Activated T-cell treated with anti-CD3 and anti-CD28 coated beads, Interleukin-2, amount 50 U/mL, for 4 hours (primary cell): ENCODE results near the gene MIP. TPM values are rescaled to one million over a fixed set of nuclear protein-coding genes. Genes with fewer than 3 reads are reported as not detected.
"Not testable (repeated sequence)": the region's sequence is repeated elsewhere in the genome, so short reads cannot be mapped to it uniquely, and the experiment has no call there.

Source experiments
- ATAC-seq, 2 donors: fragments of 200-7000 bp; cut with Tn5 transposase; one replicate each; pipeline ENCODE4 v1.10.0; 2021
- DNase-seq: peaks from one replicate; pipeline ENCODE4 v3.0.0-alpha.2; 2020
- H3K27me3 Mint-ChIP-seq: one replicate; pipeline ENCODE4 v1.8.0; 2021; ENCODE audit warnings: low read depth, mixed read lengths
- H3K36me3 Mint-ChIP-seq: one replicate; pipeline ENCODE4 v1.8.0; 2022; ENCODE audit warnings: mixed read lengths; ENCODE audit not compliant: insufficient read depth
- H3K4me1 Mint-ChIP-seq: one replicate; pipeline ENCODE4 v1.8.0; 2021; ENCODE audit warnings: low read depth, mixed read lengths
- H3K4me3 Mint-ChIP-seq: one replicate; pipeline ENCODE4 v1.8.0; 2021; ENCODE audit warnings: mild to moderate bottlenecking, moderate library complexity, mixed read lengths
- H3K9me3 Mint-ChIP-seq: one replicate; pipeline ENCODE4 v1.8.0; 2021; ENCODE audit warnings: mixed read lengths
- total RNA-seq, 3 donors: library from RNA; stranded (reverse); gene quantifications; one replicate each; pipeline ENCODE4 v1.2.1, GENCODE V29; 2021

Gene MIP
- total RNA-seq: under 1 TPM in 1 of 3 donors, not detected in 2; 0.08 TPM

- H3K36me3 Mint-ChIP-seq: no peaks in the 10 kb centered on the region
- no peaks in the 10 kb centered on the region for H3K27me3 Mint-ChIP-seq
- peaks cover 4% of the 10 kb centered on the region for H3K4me1 Mint-ChIP-seq
- no peaks in the 10 kb centered on the region for H3K9me3 Mint-ChIP-seq
- ATAC-seq (no peak), DNase-seq (no peak)
- H3K4me3 Mint-ChIP-seq: no peak within 1 kb of the TSS
These were observed at the start of gene MIP for GRCh38 chr12:56454557-56454956. MIP (minus strand) TSS chr12:56454657; CDS start chr12:56454613, 44 bp downstream.

- not testable (repeated sequence) for H3K4me3 Mint-ChIP-seq, H3K4me1 Mint-ChIP-seq, H3K27me3 Mint-ChIP-seq, ATAC-seq, DNase-seq, H3K36me3 Mint-ChIP-seq, H3K9me3 Mint-ChIP-seq
These were observed 45.4 kb upstream of the MIP start for GRCh38 chr12:56499879-56500278.

- not testable (repeated sequence) for H3K4me1 Mint-ChIP-seq, H3K36me3 Mint-ChIP-seq, H3K9me3 Mint-ChIP-seq, H3K4me3 Mint-ChIP-seq, H3K27me3 Mint-ChIP-seq, DNase-seq, ATAC-seq
These were observed 45.0 kb upstream of the MIP start for GRCh38 chr12:56499452-56499851.

DNA sequence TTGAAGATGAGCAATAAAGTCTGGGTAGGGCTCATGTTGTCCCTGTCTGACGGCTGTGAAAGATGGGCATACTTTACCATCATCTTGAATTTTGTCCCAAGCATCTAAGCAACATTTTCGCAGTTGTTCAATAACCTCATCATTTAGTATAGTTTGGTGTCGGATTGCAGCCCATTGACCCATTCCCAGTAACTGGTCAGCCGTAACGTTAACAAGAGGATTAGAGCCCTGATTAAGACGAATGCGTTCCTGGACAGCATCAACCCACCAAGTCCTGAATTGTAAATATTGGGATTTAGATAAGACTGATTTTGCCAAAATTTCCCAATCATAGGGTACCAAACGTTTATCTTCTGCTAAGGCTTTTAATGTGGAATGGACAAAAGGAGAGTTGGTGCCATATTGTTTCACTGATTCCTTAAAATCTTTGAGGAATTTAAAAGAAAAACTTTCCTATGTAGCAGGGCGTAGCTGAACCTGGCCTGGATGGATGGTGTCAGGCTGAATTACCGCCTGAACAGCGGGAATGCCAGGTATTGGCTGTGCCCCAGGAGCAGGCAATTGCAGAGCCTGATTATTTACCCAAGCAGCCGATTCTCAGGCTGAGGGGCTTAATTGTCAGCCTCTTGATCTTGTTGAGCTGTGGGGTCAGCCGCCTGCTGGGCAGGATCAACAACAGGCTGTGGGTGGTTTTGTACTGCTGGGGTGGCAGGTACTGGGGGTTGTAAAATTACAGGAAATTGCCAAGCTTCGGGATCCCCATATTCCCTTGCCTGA, 43.9 kb upstream of the MIP start:
- H3K9me3 Mint-ChIP-seq, H3K36me3 Mint-ChIP-seq, DNase-seq, H3K27me3 Mint-ChIP-seq, H3K4me1 Mint-ChIP-seq, ATAC-seq, H3K4me3 Mint-ChIP-seq: not testable (repeated sequence)

DNA sequence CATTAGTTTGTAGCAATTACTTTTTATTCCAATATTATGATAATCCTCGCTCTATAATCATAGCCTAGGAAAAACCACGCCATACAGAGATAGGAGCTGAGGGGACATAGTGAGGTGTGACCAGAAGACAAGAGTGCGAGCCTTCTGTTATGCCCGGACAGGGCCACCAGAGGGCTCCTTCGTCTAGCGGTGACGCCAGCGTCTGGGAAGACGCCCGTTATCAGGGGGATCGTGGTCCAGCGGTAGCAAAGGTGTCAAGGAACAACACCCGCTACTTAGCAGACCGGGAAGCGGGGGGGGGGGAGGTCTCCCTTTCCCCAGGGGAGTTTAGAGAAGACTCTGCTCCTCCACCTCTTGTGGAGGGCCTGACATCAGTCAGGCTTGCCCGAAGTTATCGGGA, 42.2 kb upstream of the MIP start:
- H3K4me3 Mint-ChIP-seq: peak overlapping the region; percentile 24
- H3K27me3 Mint-ChIP-seq, H3K36me3 Mint-ChIP-seq, ATAC-seq, H3K9me3 Mint-ChIP-seq, H3K4me1 Mint-ChIP-seq: not testable (repeated sequence)
- DNase-seq: peak; percentile 60

DNA sequence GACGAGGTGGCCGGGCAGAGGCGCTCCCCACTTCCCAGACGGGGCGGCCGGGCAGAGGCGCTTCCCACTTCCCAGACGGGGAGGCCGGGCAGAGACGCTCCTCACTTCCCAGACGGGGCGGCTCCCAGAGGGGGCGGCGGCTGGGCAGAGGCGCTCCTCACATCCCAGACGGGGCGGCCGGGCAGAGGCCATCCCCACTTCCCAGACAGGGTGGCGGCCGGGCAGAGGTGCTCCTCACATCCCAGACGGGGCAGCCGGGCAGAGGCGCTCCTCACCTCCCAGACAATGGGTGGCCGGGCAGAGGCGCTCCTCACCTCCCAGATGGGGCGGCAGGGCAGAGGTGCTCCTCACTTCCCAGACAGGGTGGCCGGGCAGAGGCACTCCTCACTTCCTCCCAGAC, 40.0 kb upstream of the MIP start:
- DNase-seq, H3K36me3 Mint-ChIP-seq, H3K4me3 Mint-ChIP-seq, H3K4me1 Mint-ChIP-seq, H3K9me3 Mint-ChIP-seq, ATAC-seq: not testable (repeated sequence)
- peaks cover 13% of the 10 kb centered on the region for H3K27me3 Mint-ChIP-seq

GRCh38 chr12:56494106-56494415, 39.6 kb upstream of the MIP start:
- ATAC-seq, H3K9me3 Mint-ChIP-seq, H3K4me1 Mint-ChIP-seq, H3K36me3 Mint-ChIP-seq, DNase-seq, H3K4me3 Mint-ChIP-seq: not testable (repeated sequence)
- H3K27me3 Mint-ChIP-seq: peaks cover 17% of the 10 kb centered on the region

GRCh38 chr12:56493409-56494105, 39.1 kb upstream of the MIP start:
- not testable (repeated sequence) for H3K36me3 Mint-ChIP-seq, H3K4me3 Mint-ChIP-seq, H3K4me1 Mint-ChIP-seq, H3K9me3 Mint-ChIP-seq, DNase-seq, ATAC-seq
- H3K27me3 Mint-ChIP-seq: peaks cover 17% of the 10 kb centered on the region

- no peak for ATAC-seq
- peaks cover 17% of the 10 kb centered on the region for H3K27me3 Mint-ChIP-seq
These were observed 35.9 kb upstream of the MIP start for GRCh38 chr12:56490360-56490759.

DNA sequence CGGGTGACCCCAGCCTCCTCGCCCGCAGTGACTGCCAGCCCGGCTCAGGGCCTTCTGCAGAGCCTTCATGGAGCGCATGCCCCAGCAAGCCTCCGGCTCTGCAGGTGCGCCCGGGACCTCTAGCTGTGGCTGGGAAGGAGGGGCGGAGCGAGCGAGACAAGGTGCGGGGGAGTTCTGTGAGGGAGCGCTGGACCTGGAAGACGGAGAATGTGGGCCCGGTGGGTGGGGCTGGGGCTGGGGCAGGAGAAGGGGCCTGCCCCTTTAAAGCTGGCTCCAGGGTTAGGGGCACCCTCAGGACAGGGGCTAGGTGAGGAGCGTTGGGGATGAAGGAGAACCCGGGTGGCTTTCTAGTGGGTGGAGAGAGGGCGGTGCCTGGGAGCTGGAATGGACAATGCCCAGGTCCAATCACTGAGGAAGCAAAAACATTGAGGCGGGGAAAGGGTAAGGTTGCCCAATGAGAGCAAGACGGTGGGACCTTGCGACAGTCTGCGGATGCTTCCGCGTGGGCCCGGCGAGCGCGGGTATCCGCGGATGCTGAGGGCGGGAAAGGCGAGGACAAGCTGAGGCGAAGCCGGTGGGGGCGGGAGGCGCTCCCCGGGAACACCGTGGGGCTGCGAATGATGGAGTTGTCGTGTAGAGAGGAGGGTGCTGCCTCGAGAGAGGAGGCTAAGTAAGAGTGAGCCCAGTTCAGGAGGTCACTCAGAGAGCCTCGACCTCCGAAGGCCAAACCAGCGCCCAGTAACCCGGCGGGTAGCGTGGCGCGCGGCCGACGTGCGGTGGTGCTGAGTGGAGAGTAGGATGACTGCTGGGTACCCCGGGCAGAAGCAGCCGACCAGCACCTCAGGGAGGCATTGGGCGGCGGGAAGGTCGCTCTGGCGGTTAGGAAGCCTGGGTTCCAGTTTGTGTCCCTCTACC, 33.8 kb upstream of the MIP start, which contains the start of gene GLS2:
Gene GLS2 (minus strand): TSS at position 121 of the 915 bp plus-strand sequence. CDS start 43 bp downstream, at position 78.
- peak within 1 kb of the TSS; percentile 86 for H3K4me3 Mint-ChIP-seq
- no peaks in the 10 kb centered on the region for H3K9me3 Mint-ChIP-seq
- H3K27me3 Mint-ChIP-seq: peaks cover 17% of the 10 kb centered on the region
- DNase-seq: peak; percentile 66
- ATAC-seq: peak; percentile 93 to 97
- H3K36me3 Mint-ChIP-seq: no peaks in the 10 kb centered on the region
- H3K4me1 Mint-ChIP-seq: peaks cover 12% of the 10 kb centered on the region

More at GRCh38 chr12:56490360-56490759, 35.9 kb upstream of the MIP start:
- Mint-ChIP-seq H3K9me3 (no peaks in the 10 kb centered on the region), H3K36me3 (no peaks in the 10 kb centered on the region), H3K4me3 (no peak overlapping the region), H3K4me1 (peaks cover 12% of the 10 kb centered on the region)
- no peak for DNase-seq

DNA sequence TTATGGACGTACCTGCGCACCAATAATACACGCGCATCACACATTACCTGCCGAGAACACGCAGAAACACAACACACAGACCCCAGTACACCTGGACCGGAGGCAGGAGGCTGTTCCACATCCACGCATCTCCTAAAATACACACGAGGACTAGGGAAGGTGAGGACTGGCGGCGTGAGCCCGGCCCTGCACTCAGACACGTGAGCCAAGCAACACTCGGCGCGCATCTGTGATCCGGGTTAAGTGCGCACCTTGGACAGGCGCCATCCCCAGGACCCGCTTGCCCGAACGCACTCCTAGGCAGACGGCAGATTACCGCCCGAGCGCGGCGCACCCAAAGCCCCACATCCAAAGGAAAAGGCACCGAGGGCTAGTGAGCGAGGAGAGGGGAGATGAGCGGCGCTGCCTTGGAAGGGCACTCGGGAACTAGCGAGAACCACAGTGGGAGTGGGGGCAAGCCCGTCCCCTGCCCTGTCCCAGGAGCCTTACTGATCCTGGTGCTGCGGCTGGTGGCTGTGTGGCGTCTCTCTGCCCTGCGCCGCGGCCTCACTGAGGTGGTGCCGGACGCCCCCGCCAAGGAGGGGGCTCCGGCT, 33.1 kb upstream of the MIP start:
- Mint-ChIP-seq H3K27me3 (peaks cover 17% of the 10 kb centered on the region), H3K36me3 (no peaks in the 10 kb centered on the region), H3K9me3 (no peaks in the 10 kb centered on the region), H3K4me1 (peaks cover 12% of the 10 kb centered on the region), H3K4me3 (peak overlapping the region; percentile 86)
- peak; percentile 46 to 49 for ATAC-seq
- DNase-seq: no peak

DNA sequence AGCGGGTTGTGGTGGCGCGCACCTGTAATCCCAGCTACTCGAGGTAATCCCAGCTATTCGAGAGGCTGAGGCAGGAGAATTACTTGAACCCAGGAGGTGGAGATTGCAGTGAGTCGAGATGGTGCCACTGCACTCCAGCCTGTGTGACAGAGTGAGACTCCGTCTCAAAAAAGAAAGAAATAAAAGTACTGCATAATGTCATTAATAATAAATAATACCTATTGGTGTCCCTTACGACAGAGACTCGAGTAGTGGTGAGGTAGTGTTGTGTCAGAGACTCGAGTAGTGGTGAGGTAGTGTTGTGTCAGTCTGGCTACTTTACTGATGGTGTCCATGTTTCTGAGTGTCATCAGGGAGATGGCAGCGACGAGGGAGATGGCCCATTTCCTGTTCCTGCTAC, 32.2 kb upstream of the MIP start:
- Mint-ChIP-seq H3K4me3 (no peak overlapping the region), H3K9me3 (no peaks in the 10 kb centered on the region), H3K4me1 (peaks cover 12% of the 10 kb centered on the region), H3K36me3 (no peaks in the 10 kb centered on the region), H3K27me3 (peaks cover 14% of the 10 kb centered on the region)
- ATAC-seq: no peak
- DNase-seq: no peak

GRCh38 chr12:56484566-56484965, 30.1 kb upstream of the MIP start:
- Mint-ChIP-seq H3K36me3 (peaks cover 3% of the 10 kb centered on the region), H3K4me3 (no peak overlapping the region), H3K4me1 (peaks cover 12% of the 10 kb centered on the region), H3K27me3 (peaks cover 5% of the 10 kb centered on the region), H3K9me3 (no peaks in the 10 kb centered on the region)
- no peak for ATAC-seq
- no peak for DNase-seq

DNA sequence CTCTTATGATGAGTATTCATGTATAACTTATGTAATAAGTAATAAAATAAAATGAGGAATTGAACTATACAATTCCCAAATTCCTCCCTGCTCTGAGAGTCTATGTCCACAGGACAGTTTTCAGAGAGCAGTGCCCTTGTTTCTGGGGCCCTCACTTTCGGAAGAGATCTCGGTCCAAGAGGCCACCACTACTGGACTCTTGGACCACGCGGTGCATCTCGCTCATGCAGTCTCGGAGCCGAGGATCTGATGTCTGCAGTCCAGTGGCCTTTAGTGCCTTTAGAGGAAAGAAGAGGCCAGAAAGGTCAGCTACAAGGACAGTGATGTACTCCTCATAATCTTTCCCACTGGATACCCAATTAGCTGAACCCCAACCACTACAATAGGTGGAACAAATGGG, 25.2 kb upstream of the MIP start:
- no peaks in the 10 kb centered on the region for H3K27me3 Mint-ChIP-seq
- peaks cover 8% of the 10 kb centered on the region for H3K36me3 Mint-ChIP-seq
- no peaks in the 10 kb centered on the region for H3K4me1 Mint-ChIP-seq
- no peaks in the 10 kb centered on the region for H3K9me3 Mint-ChIP-seq
- no peak overlapping the region for H3K4me3 Mint-ChIP-seq
- DNase-seq (no peak), ATAC-seq (no peak)
